DOHH2 (cell line): Measurements from ENCODE around the gene ABCC6.

Source experiments
- H3F3A ChIP-seq: fragments of 200-600 bp; sonication (generic), shearing (Covaris generic); 2 replicates; pipeline ENCODE4 v1.6.0; 2016; ENCODE audit warnings: antibody characterized with exemption, mild to moderate bottlenecking; ENCODE audit not compliant: control insufficient read depth, insufficient read depth
- H3K27ac ChIP-seq: fragments of 200-600 bp; sonication (generic); 2 replicates; pipeline ENCODE4 v1.5.1; 2014; ENCODE audit warnings: low read depth, mild to moderate bottlenecking, low read length, moderate library complexity
- H3K27me3 ChIP-seq: fragments of 200-600 bp; sonication (generic); 2 replicates; pipeline ENCODE4 v1.6.1; 2014; ENCODE audit warnings: mild to moderate bottlenecking, low read length, mixed read lengths; ENCODE audit not compliant: control insufficient read depth
- H3K36me3 ChIP-seq: fragments of 200-600 bp; sonication (generic); 2 replicates; pipeline ENCODE4 v1.6.1; 2014; ENCODE audit warnings: mild to moderate bottlenecking, low read length, moderate library complexity, mixed read lengths; ENCODE audit not compliant: control insufficient read depth
- H3K4me1 ChIP-seq: fragments of 200-600 bp; sonication (generic); 2 replicates; pipeline ENCODE4 v1.6.1; 2014; ENCODE audit warnings: mild to moderate bottlenecking, low read length, mixed read lengths; ENCODE audit not compliant: control insufficient read depth
- H3K4me2 ChIP-seq: fragments of 200-600 bp; sonication (generic); 2 replicates; pipeline ENCODE4 v1.6.0; 2014; ENCODE audit warnings: mild to moderate bottlenecking, low read length, moderate library complexity
- H3K4me3 ChIP-seq: fragments of 200-600 bp; sonication (generic); 2 replicates; pipeline ENCODE4 v1.5.1; 2014; ENCODE audit warnings: mild to moderate bottlenecking, low read length, mixed read lengths
- H3K79me2 ChIP-seq: fragments of 200-600 bp; sonication (generic); 2 replicates; pipeline ENCODE4 v1.6.1; 2014; ENCODE audit warnings: mild to moderate bottlenecking, low read length, mixed read lengths; ENCODE audit not compliant: control insufficient read depth
- H3K9me2 ChIP-seq: fragments of 200-600 bp; sonication (generic); replicated peaks from 2 replicates; pipeline ENCODE4 v1.6.1; 2014; ENCODE audit warnings: mild to moderate bottlenecking, low read length, mixed read lengths; ENCODE audit not compliant: control insufficient read depth
- H3K9me3 ChIP-seq: fragments of 200-600 bp; sonication (generic); 2 replicates; pipeline ENCODE4 v1.6.1; 2014; ENCODE audit warnings: antibody characterized with exemption, low read length, mixed read lengths; ENCODE audit not compliant: control insufficient read depth, insufficient read depth
- H4K20me1 ChIP-seq: fragments of 200-600 bp; sonication (generic); 2 replicates; pipeline ENCODE4 v1.6.0; 2014; ENCODE audit warnings: low read depth, mild to moderate bottlenecking, antibody characterized with exemption, low read length, moderate library complexity; ENCODE audit not compliant: control insufficient read depth, insufficient read depth
- EZH2phosphoT487 ChIP-seq: fragments of 200-600 bp; sonication (generic); IDR thresholded peaks from 2 replicates; pipeline ENCODE4 v1.6.1; 2017; ENCODE audit warnings: borderline replicate concordance, mild to moderate bottlenecking, antibody characterized with exemption, low read length, moderate library complexity, mixed read lengths
- TF ChIP-seq, protein P1 (sequence below): fragments of 200-600 bp; sonication (generic); IDR thresholded peaks from one replicate; pipeline ENCODE4 v1.5.1; 2014; ENCODE audit warnings: antibody characterized with exemption, mild to moderate bottlenecking, low read depth, low read length; ENCODE audit not compliant: poor library complexity, severe bottlenecking

Gene ABCC6

GRCh38 chr16:16158741-16159374 is 64.4 kb downstream of the ABCC6 start:
- Histone ChIP-seq H3K4me3 (no peak overlapping the region), H3K9me2 (no peaks in the 10 kb centered on the region), H4K20me1 (no peaks in the 10 kb centered on the region), H3K4me2 (no peak overlapping the region), H3K27ac (no peak overlapping the region), H3K4me1 (no peaks in the 10 kb centered on the region), H3K36me3 (no peaks in the 10 kb centered on the region), H3K9me3 (no peaks in the 10 kb centered on the region), H3K79me2 (no peaks in the 10 kb centered on the region), H3F3A (no peaks in the 10 kb centered on the region), H3K27me3 (0 out of 2 replicates have a peak, but pooled peaks cover 3% of the 10 kb centered on the region)
- no peak for TF ChIP-seq EZH2phosphoT487
- TF ChIP-seq, protein P1, sequence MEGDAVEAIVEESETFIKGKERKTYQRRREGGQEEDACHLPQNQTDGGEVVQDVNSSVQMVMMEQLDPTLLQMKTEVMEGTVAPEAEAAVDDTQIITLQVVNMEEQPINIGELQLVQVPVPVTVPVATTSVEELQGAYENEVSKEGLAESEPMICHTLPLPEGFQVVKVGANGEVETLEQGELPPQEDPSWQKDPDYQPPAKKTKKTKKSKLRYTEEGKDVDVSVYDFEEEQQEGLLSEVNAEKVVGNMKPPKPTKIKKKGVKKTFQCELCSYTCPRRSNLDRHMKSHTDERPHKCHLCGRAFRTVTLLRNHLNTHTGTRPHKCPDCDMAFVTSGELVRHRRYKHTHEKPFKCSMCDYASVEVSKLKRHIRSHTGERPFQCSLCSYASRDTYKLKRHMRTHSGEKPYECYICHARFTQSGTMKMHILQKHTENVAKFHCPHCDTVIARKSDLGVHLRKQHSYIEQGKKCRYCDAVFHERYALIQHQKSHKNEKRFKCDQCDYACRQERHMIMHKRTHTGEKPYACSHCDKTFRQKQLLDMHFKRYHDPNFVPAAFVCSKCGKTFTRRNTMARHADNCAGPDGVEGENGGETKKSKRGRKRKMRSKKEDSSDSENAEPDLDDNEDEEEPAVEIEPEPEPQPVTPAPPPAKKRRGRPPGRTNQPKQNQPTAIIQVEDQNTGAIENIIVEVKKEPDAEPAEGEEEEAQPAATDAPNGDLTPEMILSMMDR: no peak

DNA sequence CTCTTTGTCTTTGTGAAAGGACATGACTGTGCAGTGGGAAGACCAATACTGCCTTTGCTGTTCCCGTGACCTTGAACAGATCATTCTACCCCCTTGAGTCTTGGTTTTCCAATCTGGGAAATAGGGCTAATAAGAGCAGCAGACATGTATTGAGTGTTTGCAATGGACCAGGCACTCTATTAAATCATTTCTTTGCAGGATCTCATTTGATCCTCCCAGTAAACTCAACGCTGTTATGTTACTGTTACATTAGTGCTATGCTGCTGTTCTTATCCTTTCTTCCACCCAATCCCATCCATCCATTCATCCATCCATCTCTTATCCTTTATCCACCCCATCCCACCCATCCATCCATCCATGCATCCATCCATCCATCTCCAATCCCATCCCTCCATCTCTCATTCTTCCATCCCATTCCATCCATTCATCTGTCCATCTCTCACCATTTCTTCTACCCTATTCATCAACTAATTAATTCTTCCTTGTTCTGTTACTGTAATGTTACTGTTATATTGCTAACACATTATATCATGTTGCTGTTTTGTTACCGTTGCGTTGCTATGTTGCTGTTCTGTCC is 65.1 kb downstream of the ABCC6 start:
- no peaks in the 10 kb centered on the region for H3K79me2 ChIP-seq
- no peak overlapping the region for H3K27ac ChIP-seq
- H4K20me1 ChIP-seq: no peaks in the 10 kb centered on the region
- H3K9me2 ChIP-seq: no peaks in the 10 kb centered on the region
- TF ChIP-seq, protein P1: no peak
- no peak for TF ChIP-seq EZH2phosphoT487
- H3K27me3 ChIP-seq: 0 out of 2 replicates have a peak, but pooled peaks cover 3% of the 10 kb centered on the region
- H3K36me3 ChIP-seq: no peaks in the 10 kb centered on the region
- no peaks in the 10 kb centered on the region for H3K9me3 ChIP-seq
- H3K4me1 ChIP-seq: no peaks in the 10 kb centered on the region
- H3K4me3 ChIP-seq: no peak overlapping the region
- no peak overlapping the region for H3K4me2 ChIP-seq
- no peaks in the 10 kb centered on the region for H3F3A ChIP-seq

DNA sequence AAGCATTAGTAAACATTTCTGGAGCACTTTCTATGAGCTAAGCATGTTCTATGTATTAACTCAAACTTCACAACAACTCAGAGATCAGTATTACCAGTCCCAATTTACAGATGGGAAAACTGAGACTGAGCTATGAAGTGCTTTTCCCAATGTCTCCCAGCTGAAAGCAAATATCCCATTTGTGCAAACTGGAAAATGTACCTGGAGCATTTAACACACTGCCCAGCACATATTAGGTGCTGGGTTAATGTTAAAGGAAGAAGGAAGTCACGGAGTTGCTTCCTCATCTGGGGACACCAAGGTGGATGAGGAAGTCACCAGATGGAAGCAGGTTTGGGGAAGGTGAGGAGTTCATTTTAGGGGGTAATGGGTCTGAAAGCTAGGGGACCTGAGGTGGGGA is 66.1 kb downstream of the ABCC6 start:
- no peaks in the 10 kb centered on the region for H4K20me1 ChIP-seq
- TF ChIP-seq, protein P1: no peak
- no peak for TF ChIP-seq EZH2phosphoT487
- no peaks in the 10 kb centered on the region for H3K36me3 ChIP-seq

More for the DNA sequence above, 66.1 kb downstream of the ABCC6 start:
- Histone ChIP-seq H3K4me2 (no peak overlapping the region), H3K27me3 (0 out of 2 replicates have a peak, but pooled peaks cover under 1% of the 10 kb centered on the region), H3F3A (no peaks in the 10 kb centered on the region), H3K27ac (no peak overlapping the region), H3K4me1 (no peaks in the 10 kb centered on the region), H3K9me3 (no peaks in the 10 kb centered on the region), H3K4me3 (no peak overlapping the region), H3K9me2 (no peaks in the 10 kb centered on the region), H3K79me2 (no peaks in the 10 kb centered on the region)
